ENCODE results near the gene UFD1. TPM values are rescaled to one million over a fixed set of nuclear protein-coding genes. Genes with fewer than 3 reads are reported as not detected.

The UFD1 gene
- total and polyA plus RNA-seq, 9 of the 15 experiments (the other 6 are each of a cell fraction or from before 2014, with no cell fraction given) = 238 to 645 (median 363) TPM

GRCh38 chr22:19479355-19480172 lies 571 bp upstream of the UFD1 start, which contains the start of gene CDC45 (continued):
- TF ChIP-seq NFYB (IDR thresholded peaks at IDR 0.05; ENCODE audit: extremely low read depth, insufficient read length) (no peak), PHF21A (IDR thresholded peaks at IDR 0.05; ENCODE audit: borderline replicate concordance, low read depth) (no peak), POU5F1 (IDR thresholded peaks at IDR 0.05; ENCODE audit: borderline replicate concordance, low read depth, low read length, partially characterized antibody) (no peak), NCOR1 (IDR thresholded peaks at IDR 0.05) (no peak), ZNF282 (CRISPR knock-in tag; IDR thresholded peaks at IDR 0.05) (no peak), KLF1 (tag; IDR thresholded peaks at IDR 0.05) (no peak; the same call in none of the 2 replicates), CCNT2 (IDR thresholded peaks at IDR 0.05; ENCODE audit: borderline replicate concordance, extremely low read depth, insufficient read length, low read depth, low read length) (no peak), ZNF511 (CRISPR knock-in tag; IDR thresholded peaks at IDR 0.05) (no peak), DDX20 (tag; IDR thresholded peaks at IDR 0.05; ENCODE audit: low read depth) (peak; percentile 95), ZNF212 (CRISPR knock-in tag; IDR thresholded peaks at IDR 0.05) (peak; percentile 89; the same call in 1 of the 2 replicates), ZNF76 (CRISPR knock-in tag; IDR thresholded peaks at IDR 0.05; ENCODE audit: borderline replicate concordance) (peak; percentile 97; the same call in 1 of the 2 replicates), ZNF280A (IDR thresholded peaks at IDR 0.05; ENCODE audit: low read depth, partially characterized antibody) (no peak), NRF1 (conservative IDR thresholded peaks at IDR 0.05 in 1 of 2, IDR thresholded peaks at IDR 0.05 in 1 of 2) (no peak), SRSF9 (IDR thresholded peaks at IDR 0.05; ENCODE audit: borderline replicate concordance, low read depth, low read length) (no peak), ZZZ3 (IDR thresholded peaks at IDR 0.05) (no peak), NCOA6 (IDR thresholded peaks at IDR 0.05) (no peak), CREB5 (CRISPR knock-in tag; IDR thresholded peaks at IDR 0.05) (no peak), NFIX (CRISPR knock-in tag; IDR thresholded peaks at IDR 0.05; ENCODE audit: low read depth) (no peak; the same call in 1 of the 2 replicates)
- TF ChIP-seq, protein P1, sequence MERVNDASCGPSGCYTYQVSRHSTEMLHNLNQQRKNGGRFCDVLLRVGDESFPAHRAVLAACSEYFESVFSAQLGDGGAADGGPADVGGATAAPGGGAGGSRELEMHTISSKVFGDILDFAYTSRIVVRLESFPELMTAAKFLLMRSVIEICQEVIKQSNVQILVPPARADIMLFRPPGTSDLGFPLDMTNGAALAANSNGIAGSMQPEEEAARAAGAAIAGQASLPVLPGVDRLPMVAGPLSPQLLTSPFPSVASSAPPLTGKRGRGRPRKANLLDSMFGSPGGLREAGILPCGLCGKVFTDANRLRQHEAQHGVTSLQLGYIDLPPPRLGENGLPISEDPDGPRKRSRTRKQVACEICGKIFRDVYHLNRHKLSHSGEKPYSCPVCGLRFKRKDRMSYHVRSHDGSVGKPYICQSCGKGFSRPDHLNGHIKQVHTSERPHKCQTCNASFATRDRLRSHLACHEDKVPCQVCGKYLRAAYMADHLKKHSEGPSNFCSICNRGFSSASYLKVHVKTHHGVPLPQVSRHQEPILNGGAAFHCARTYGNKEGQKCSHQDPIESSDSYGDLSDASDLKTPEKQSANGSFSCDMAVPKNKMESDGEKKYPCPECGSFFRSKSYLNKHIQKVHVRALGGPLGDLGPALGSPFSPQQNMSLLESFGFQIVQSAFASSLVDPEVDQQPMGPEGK (CRISPR knock-in tag; IDR thresholded peaks at IDR 0.05; ENCODE audit: borderline replicate concordance) = no peak
- TF ChIP-seq, protein P2, sequence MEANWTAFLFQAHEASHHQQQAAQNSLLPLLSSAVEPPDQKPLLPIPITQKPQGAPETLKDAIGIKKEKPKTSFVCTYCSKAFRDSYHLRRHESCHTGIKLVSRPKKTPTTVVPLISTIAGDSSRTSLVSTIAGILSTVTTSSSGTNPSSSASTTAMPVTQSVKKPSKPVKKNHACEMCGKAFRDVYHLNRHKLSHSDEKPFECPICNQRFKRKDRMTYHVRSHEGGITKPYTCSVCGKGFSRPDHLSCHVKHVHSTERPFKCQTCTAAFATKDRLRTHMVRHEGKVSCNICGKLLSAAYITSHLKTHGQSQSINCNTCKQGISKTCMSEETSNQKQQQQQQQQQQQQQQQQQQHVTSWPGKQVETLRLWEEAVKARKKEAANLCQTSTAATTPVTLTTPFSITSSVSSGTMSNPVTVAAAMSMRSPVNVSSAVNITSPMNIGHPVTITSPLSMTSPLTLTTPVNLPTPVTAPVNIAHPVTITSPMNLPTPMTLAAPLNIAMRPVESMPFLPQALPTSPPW (CRISPR knock-in tag; IDR thresholded peaks at IDR 0.05) = no peak
